ENCODE results near the gene PNPT1. TPM values are rescaled to one million over a fixed set of nuclear protein-coding genes. Genes with fewer than 3 reads are reported as not detected.
A peak's percentile ranks its signal among the peaks of the same experiment; 100 is the strongest.
"Not testable (repeated sequence)": the region's sequence is repeated elsewhere in the genome, so short reads cannot be mapped to it uniquely, and the experiment has no call there.

PNPT1 gene
- total RNA-seq, 1 donor from 2014 or later: 21.0 TPM

DNA sequence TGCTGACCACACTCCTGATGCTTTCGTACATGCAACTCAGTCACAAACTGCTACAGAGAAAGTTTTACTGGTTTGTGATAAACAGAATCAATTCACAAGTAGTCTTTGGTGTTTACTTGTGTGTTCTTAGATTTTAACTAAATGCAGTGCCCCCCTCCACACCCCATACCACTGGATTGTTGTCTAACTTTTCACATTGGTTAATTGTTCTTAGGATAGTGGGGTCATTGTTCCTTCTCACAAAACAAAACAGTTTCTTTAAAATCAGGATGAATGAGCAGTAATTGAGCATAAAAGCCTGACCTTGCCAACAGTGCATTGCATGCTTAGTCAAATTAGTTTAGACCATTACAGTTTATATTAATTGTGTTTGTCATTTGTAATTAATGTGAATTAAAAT, 14.1 kb upstream of the PNPT1 start:
- peaks cover 7% of the 10 kb centered on the region for H3K27me3 Mint-ChIP-seq (ENCODE audit: unreplicated experiment)
- no peak for TF ChIP-seq CTCF (IDR thresholded peaks at IDR 0.05; ENCODE audit: partially characterized antibody, unreplicated experiment)
- H3K4me1 Mint-ChIP-seq (ENCODE audit: low read depth, unreplicated experiment): peaks cover 8% of the 10 kb centered on the region
- H3K27ac Mint-ChIP-seq (ENCODE audit: unreplicated experiment): no peak overlapping the region
- H3K9me3 Mint-ChIP-seq (ENCODE audit: unreplicated experiment): peaks cover 4% of the 10 kb centered on the region
- no peak for DNase-seq
- H3K36me3 Mint-ChIP-seq (ENCODE audit: unreplicated experiment): no peaks in the 10 kb centered on the region
- no peak overlapping the region for H3K4me3 Mint-ChIP-seq (ENCODE audit: unreplicated experiment)

DNA sequence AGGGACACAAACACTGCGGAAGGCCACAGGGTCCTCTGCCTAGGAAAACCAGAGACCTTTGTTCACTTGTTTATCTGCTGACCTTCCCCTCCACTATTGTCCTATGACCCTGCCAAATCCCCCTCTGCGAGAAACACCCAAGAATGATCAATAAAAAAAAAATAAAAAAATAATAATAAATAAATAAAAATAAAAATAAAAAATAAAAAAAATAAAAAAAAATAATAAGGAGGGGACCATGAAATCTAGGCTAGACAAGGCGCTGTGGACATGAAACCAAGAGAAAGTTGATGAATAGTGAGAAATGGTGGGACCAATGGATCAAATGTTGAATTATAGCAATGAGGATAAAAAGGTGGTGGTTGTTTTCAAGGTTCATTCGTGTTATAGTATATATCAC, 12.6 kb upstream of the PNPT1 start:
- H3K27me3 Mint-ChIP-seq (ENCODE audit: unreplicated experiment); H3K36me3 Mint-ChIP-seq (ENCODE audit: unreplicated experiment); H3K4me3 Mint-ChIP-seq (ENCODE audit: unreplicated experiment); H3K4me1 Mint-ChIP-seq (ENCODE audit: low read depth, unreplicated experiment); H3K9me3 Mint-ChIP-seq (ENCODE audit: unreplicated experiment); DNase-seq: not testable (repeated sequence)
- peak overlapping the region; percentile 83 for H3K27ac Mint-ChIP-seq (ENCODE audit: unreplicated experiment)

DNA sequence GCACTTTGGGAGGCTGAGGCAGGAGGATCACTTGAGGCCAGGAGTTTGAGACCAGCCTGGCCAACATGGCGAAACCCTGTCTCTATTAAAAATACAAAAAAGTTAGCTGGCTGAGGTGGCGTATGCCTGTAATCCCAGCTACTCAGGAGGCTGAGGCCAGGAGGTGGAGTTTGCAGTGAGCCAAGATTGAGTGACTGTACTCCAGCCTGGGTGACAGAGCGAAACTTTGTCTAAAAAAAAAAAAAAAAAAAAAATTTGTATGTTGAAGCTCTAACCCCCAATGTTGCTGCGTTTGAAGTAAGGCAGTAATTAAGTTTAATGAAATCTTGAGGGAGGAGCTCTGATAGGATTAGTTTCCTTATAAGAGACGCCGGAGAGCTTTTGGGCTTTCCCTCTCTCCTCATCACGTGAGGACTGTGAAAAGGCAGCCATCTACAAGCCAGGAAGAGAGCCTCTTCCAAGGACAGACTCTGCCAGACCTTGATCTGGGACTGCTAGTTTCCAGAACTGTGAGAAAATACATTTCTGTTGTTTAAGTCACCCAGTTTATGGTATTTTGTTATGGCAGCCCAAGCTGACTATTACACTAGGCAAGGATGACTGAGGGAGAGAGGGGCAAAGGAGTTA, 11.5 kb upstream of the PNPT1 start:
- no peaks in the 10 kb centered on the region for H3K36me3 Mint-ChIP-seq (ENCODE audit: unreplicated experiment)
- H3K4me1 Mint-ChIP-seq (ENCODE audit: low read depth, unreplicated experiment): peaks cover 10% of the 10 kb centered on the region
- peak overlapping the region; percentile 92 for H3K27ac Mint-ChIP-seq (ENCODE audit: unreplicated experiment)
- peak overlapping the region; percentile 80 for H3K4me3 Mint-ChIP-seq (ENCODE audit: unreplicated experiment)
- H3K27me3 Mint-ChIP-seq (ENCODE audit: unreplicated experiment): peaks cover 7% of the 10 kb centered on the region
- no peak for TF ChIP-seq CTCF (IDR thresholded peaks at IDR 0.05; ENCODE audit: partially characterized antibody, unreplicated experiment)
- peaks cover 4% of the 10 kb centered on the region for H3K9me3 Mint-ChIP-seq (ENCODE audit: unreplicated experiment)
- no peak for DNase-seq

DNA sequence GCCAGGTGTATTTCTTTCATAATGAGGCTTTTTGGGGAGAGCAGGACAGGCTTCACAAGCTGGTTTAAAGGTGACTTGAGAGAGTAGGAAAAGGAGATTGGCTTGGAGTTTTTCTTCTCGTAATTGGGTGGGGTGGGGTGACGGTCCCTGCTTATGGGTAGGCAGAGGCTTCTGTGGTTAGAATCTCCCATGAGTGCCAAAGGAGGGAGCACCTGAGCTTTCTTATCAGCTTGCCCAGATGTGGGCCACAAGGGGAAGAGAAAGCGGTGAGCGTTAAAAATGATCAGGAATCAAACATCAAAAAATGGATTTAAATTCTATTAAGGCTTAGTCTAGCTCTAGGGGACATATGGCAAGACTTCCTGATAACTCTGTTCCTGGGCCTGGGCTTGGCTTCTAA, 9.7 kb upstream of the PNPT1 start:
- TF ChIP-seq CTCF (IDR thresholded peaks at IDR 0.05; ENCODE audit: partially characterized antibody, unreplicated experiment): no peak
- Mint-ChIP-seq H3K4me1 (ENCODE audit: low read depth, unreplicated experiment) (peaks cover 13% of the 10 kb centered on the region), H3K27me3 (ENCODE audit: unreplicated experiment) (peaks cover 10% of the 10 kb centered on the region), H3K36me3 (ENCODE audit: unreplicated experiment) (no peaks in the 10 kb centered on the region), H3K4me3 (ENCODE audit: unreplicated experiment) (no peak overlapping the region), H3K9me3 (ENCODE audit: unreplicated experiment) (peaks cover 7% of the 10 kb centered on the region), H3K27ac (ENCODE audit: unreplicated experiment) (peak overlapping the region; percentile 56)
- no peak for DNase-seq

DNA sequence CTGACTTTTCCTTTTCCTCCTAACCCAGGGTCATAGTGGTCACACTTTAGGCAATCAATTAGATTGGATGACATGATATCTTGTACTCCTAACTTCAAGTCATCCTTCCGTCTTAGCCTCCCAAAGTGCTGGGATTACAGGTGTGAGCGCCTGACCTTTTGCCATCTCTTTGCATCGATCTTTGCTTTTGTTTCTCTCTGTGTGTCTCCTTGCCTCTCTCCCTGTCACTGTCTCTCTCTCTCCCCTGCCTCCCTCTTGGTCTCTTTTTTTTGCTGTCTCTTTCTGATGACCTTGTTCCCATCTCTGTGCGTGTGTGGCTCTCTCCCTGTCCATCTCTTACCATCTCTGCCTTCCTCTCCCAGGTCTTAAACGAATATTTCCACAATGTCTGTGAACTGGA, 904 bp downstream of the PNPT1 start:
- not testable (repeated sequence) for H3K4me1 Mint-ChIP-seq (ENCODE audit: low read depth, unreplicated experiment); DNase-seq; H3K27me3 Mint-ChIP-seq (ENCODE audit: unreplicated experiment); H3K36me3 Mint-ChIP-seq (ENCODE audit: unreplicated experiment); H3K9me3 Mint-ChIP-seq (ENCODE audit: unreplicated experiment)
- Mint-ChIP-seq H3K27ac (ENCODE audit: unreplicated experiment) (peak overlapping the region; percentile 91), H3K4me3 (ENCODE audit: unreplicated experiment) (peak overlapping the region; percentile 98)

- H3K9me3 Mint-ChIP-seq (ENCODE audit: unreplicated experiment): peaks cover 1% of the 10 kb centered on the region
- no peaks in the 10 kb centered on the region for H3K27me3 Mint-ChIP-seq (ENCODE audit: unreplicated experiment)
- DNase-seq: no peak
- H3K4me3 Mint-ChIP-seq (ENCODE audit: unreplicated experiment): no peak overlapping the region
- TF ChIP-seq CTCF (IDR thresholded peaks at IDR 0.05; ENCODE audit: partially characterized antibody, unreplicated experiment): no peak
- H3K36me3 Mint-ChIP-seq (ENCODE audit: unreplicated experiment): no peaks in the 10 kb centered on the region
- H3K27ac Mint-ChIP-seq (ENCODE audit: unreplicated experiment): no peak overlapping the region
- no peaks in the 10 kb centered on the region for H3K4me1 Mint-ChIP-seq (ENCODE audit: low read depth, unreplicated experiment)
Measured at GRCh38 chr2:55672630-55673029, 21.0 kb downstream of the PNPT1 start.
